UCSD-AML1 (cell line): ENCODE measurements around the gene PLEKHA6.
"Not testable (repeated sequence)": the region's sequence is repeated elsewhere in the genome, so short reads cannot be mapped to it uniquely, and the experiment has no call there.

ENCODE experiments used
- DNase-seq: peaks from one replicate; lab custom pipeline; 2025; ENCODE audit not compliant: unreplicated experiment; lab: John Stamatoyannopoulos, UW

The PLEKHA6 gene

DNA sequence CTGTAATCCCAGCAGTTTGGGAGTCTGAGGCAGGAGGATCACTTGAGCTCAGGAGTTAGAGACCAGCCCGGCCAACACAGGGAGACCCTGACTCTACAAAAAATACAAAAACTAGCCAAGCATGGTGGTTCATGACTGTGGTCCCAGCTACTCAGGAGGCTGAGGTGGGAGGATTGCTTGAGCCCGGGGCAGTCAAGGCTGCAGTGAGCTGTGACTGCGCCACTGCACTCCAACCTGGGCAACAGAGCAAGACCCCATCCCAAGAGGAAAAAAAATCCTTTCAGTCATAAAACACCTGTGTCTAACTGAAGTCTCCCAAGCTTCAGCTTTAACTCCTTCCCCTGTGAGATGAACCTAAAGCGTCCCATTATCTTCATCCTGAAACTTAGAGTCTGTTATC lies 112.9 kb downstream of the PLEKHA6 start:
- DNase-seq, result no peak

DNA sequence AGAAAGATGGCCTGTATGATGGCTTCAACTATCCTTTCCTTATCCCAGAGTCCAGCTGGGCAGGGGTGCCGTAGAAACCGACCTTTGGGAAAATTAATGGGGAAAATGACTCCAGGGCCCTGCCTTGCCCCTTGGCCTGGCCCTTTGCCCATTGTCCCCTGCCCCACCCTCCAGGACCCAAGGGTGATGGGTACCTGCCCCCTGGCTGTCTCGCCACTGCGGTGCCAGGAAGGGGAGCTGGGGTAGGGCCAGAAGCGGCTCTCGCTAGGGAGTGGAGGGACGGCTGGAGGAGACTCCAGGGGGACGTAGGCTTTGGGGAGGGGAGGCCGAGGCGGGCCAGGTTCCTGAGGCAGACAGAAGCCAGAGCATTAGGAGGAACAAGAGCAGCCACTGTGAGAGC lies 116.8 kb downstream of the PLEKHA6 start:
- no peak for DNase-seq

DNA sequence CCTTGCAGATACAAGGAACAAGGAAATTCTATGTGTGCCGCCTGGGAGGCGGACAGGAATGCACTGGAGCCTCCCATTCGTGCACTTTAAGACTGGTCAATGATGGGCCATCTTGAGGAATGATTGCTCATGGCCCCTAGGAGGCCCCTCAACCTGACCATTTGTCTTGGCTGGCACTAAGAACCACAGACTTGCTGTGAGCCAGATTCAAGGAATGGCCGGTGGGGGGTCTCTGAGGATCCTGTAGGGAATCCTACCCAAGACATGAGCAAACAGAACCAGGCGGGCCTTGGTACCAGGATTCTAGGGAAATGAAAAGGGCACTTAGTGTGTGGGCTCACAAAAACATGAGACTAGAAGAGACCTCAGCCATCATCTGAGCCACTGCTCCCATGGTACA lies 117.8 kb downstream of the PLEKHA6 start:
- no peak for DNase-seq

DNA sequence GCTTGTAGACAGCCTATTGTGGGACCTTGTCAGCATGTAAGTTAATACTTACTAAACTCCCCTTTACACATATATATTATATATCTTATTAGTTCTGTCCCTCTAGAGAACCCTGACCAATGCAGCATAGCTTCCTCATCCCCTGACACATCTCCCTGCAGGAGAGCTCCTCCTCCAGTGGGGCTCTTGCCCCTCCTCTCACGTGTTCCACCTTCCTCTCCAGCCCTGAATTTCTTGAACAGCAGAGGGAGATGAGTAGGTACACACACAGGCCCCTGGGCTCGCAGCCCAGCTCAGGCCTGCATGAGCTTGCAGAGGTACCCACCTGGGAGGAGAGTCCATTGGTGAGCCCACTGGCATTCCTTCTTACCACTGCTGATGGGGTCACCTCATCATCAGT lies 118.7 kb downstream of the PLEKHA6 start:
- DNase-seq, result no peak

DNA sequence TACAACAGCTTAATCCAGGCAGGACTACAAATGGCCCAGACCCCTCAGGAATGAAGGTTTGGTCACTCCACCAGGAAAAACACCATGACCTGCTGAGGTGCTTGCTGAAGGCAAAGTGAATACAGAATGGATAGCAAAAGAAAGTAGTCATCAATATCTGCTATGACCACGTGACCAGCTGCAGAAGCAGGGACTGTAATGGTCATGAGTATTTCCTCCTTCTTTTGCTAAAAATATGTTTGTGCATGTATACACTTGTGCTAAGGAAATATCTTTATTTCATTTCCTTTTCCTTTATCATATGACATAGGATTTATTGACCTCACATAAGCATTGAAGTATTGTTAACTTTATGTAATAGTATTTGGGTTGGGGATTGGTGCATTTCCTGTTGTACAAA lies 119.5 kb downstream of the PLEKHA6 start:
- DNase-seq, result no peak

DNA sequence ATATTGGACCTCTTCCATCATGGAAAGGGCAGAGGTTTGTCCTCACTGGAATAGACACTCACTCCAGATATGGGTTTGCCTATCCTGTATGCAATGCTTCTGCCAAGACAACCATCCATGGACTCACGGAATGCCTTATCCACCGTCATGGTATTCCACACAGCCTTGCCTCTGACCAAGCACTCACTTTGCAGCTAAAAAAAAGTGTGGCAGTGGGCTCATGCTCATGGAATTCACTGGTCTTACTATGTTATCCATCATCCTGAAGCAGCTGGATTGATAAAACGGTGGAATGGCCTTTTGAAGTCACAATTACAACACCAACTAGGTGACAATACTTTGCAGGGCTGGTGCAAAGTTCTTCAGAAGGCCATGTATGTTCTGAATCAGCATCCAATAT lies 120.3 kb downstream of the PLEKHA6 start:
- DNase-seq, result not testable (repeated sequence)

DNA sequence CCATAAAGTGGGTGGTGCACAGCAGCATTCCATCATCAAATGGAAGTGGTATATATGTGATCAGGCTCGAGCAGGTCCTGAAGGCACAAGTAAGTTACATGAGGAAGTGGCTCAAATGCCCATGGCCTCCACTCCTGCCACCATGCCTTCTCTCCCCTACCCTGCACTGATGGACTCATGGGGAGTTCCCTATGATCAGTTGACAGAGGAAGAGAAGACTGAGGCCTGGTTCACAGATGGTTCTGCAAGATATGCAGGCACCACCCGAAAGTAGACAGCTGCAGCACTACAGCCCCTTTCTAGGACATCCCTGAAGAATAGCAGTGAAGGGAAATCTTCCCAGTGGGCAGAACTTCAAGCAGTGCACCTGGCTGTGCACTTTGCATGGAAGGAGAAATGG lies 121.2 kb downstream of the PLEKHA6 start:
- DNase-seq, result not testable (repeated sequence)

DNA sequence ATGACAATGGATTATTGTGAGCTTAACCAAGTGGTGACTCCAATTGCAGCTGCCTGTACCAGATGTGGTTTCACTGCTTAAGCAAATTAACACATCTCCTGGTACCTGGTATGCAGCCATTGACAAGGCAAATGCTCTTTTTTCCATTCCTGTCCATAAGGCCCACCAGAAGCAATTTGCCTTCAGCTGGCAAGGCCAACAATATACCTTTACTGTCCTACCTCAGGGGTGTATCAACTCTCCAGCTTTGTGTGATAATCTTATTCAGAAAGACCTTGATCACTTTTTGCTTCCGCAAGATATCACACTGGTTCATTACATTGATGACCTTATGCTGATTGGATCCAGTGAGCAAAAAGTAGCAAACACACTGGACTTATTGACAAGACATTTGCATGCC lies 122.2 kb downstream of the PLEKHA6 start:
- not testable (repeated sequence) for DNase-seq

DNA sequence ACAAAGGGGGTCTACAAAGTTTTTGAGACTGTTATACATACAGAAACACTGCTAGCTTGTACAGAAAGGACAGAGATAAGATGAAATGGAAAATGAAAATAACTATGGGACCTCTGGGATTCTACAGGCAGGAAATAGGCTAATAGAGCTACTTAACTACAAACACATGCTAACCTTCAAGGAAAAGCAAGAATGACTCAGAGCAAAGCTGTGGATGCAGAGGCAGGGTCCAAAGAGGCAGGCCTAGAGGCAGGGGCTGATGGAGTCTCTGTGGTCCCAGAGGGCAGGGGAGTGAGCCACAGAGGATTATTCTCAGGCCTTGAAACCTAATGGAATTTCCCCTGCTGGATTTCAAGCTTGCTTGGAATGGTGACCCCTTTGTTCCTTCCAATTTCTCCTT lies 127.2 kb downstream of the PLEKHA6 start:
- DNase-seq, result no peak

DNA sequence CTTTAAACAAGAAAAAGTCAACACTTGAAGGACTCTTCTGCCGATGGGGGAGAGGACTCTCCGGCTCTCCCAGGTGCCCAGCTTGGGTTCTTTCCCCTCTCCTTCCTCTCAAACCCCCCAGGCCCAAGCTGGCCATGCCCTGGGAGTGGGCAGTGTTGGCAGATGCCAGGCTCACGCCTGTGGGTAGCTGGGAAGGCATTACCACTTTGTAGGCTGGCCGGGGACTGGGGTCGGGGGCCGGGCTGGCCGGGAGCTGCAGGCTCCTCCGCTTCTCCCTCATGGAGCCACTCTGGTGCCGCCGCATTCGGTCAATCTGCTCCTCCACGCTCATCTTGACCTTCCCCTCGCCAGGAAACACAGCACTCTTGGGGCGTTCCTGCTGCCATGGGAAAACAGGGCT lies 129.5 kb downstream of the PLEKHA6 start:
- no peak for DNase-seq

DNA sequence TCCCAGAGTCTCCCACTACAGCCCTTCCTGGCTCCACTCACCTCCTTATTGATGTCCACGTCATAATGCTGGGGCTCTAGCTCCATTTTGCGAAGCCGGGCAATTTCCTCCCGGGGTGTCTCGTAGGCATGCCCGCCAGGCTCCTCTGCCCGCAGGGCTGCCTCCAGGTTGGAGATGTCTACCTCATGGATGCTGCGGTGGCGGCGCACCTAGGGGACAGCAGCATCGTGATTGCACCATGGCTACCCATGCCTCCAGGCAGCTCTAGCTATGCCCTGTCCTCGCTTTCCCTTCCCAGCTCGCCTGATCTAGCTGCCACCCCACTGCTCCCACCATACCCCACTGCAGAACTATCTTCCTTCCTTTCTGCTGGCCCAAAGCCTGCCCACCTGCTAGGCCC lies 130.8 kb downstream of the PLEKHA6 start:
- DNase-seq, result no peak

DNA sequence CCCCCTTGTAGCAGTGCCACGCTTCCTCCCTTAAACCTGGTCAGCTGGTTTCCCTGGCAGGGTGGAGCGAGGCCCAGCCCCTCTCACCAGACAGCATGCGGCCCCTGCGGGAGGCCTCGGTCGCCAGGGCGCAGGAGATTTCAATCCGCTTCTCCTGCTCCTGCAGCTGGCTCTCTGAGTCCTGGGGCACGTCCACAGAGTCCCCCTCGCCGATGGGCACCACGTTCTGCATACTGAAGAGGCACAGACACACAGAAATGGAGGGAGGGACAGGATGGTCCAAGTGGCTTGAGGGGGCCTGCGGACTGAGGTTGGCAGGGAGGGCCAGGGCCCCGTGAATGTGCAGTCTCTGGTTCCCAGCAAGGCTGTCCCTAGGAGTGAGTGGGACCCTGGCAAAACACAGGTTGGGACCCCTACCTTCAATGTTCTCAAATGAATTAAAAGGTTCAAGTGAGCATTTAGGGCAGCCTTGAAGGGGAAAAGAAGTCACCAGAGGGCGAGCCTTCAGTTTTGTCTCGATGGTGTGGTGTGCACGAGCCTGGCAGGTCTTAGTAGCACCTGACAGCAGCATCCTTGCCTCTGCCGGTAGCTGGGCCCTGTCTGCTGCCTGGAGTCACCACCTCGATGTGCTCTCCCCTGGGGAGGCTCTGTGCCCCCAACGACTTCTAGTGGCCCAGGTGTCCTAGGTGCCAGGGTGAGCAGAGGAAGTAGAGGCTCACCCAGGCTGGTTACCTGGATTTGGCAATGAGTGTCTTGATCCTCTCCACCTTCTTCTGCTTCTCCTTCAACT lies 131.5 kb downstream of the PLEKHA6 start:
- no peak for DNase-seq

DNA sequence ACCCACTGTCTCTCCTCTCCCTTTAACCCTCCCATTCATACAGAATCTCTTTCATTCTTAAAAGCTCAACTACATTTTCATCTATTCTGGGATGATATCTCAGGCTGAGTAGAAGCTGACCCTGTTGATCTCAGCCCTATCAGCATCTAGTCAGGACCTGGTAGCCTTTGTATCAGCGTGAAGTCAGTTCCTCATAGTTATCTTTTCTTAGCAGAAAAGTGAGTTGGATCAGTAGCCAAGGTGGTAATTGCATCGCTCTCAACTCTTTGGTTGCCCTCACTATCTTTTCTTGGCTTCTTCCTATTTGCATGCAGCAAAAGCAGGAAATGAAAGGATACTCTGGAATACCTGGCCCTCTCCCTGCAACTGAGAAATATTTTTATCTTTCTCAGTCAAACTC lies 132.4 kb downstream of the PLEKHA6 start:
- DNase-seq, result no peak

DNA sequence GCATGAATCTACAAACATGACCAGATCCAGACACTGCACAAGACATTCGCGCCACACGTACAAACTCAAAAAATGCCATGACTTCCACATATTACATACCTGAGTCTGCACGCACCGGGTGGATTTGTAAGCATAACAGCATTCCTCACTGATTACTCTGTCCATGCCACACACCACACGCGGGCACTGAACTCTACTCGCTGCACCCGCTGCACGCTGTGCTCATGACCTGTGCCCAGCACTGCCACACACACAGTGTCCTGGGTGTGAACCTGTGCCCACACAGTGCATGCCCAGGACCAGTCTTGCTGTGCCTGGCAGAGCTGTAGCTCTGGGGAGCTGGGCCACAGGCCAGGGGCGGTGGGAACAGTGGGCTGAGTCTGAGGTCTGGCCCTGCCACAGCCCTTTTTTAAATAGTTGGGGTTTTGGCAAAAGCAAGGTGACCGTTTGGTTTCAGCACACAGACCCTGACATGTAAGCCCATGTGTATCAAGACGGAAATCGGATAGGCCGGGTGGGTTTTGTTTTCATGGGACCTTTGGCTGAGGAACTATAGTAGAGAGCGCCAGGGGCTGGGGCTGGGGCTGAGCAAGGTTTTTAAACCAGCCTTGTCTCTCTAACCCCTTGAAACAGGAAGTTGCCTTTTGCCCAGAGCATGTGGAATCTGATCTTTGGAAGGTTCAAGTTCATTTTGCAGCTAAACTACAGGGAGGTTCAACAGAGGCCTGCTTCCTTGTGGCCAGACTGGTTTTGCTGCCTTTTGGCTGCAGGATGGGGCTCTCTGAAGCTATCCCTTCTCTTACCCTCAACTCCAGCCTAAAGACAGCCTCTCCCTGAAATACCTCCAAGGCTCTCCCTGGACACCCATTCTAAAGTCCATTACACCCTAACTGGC lies 133.6 kb downstream of the PLEKHA6 start:
- no peak for DNase-seq

DNA sequence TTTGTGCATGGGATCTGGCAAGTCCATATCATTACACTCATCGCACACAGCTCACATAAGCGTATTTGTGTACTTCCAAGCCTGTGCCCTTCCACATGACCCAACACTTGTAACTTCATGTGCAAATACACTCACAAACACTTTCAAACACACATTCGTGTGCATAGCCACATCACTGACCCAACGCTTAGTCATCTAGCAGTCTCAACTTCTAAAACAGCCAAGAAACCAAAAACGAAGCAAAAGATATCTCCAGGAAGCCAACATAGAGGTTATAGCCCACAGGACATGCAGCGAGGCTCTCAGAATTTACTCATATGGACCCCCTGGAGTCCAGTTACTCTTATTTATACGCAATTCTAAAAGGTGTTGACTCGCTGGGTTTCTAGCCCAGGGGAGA lies 135.1 kb downstream of the PLEKHA6 start:
- no peak for DNase-seq

DNA sequence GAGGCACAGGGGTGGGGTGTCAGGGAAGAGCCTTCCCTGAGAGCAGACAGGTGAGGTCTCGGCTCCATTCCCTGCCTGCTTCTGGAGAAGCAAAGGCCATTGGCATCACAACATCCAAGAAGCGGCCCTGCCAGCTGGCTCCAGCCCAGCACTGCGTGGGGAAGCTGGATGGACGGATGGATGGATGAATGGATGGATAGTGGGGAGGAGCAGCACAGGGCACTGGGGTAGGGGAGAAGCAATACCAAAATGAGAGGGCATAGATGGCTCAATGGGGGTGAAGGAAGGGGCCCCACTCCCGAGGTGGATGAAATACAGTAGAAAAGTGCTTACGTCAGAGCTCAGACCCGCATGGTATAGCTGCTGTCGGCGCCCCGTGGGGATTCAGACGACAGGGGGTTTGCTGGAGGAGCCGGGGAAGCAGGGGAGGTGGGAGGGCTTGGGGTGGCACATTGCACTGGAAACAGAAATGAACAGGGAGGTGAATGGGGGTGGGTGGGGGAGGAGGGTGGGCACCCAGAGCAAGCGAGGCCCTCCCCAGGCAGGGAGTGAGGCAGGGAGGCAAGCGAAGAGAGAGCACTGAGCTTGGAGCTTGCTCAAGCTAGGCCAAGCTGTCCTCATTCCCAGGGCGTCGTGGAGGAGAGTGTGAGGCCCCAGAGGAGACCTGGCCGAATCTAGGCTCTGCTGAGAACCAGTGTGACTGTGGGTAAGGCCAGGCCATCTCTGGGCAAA lies 136.4 kb downstream of the PLEKHA6 start:
- no peak for DNase-seq

DNA sequence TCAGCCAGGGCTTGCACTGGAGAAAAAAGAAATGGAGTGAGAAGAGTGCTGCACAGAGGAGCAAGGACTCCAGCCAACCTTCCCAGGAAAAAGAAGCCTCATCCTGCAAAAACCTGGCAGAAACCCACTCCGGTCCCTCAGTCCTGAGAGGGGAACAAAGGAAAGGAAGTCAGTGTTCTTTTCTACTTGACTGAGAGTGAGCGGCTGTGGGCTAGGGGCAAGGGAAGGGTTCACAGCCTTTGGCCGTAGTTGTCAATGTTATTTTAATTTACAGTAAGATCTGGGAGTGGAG lies 137.0 kb downstream of the PLEKHA6 start:
- no peak for DNase-seq

DNA sequence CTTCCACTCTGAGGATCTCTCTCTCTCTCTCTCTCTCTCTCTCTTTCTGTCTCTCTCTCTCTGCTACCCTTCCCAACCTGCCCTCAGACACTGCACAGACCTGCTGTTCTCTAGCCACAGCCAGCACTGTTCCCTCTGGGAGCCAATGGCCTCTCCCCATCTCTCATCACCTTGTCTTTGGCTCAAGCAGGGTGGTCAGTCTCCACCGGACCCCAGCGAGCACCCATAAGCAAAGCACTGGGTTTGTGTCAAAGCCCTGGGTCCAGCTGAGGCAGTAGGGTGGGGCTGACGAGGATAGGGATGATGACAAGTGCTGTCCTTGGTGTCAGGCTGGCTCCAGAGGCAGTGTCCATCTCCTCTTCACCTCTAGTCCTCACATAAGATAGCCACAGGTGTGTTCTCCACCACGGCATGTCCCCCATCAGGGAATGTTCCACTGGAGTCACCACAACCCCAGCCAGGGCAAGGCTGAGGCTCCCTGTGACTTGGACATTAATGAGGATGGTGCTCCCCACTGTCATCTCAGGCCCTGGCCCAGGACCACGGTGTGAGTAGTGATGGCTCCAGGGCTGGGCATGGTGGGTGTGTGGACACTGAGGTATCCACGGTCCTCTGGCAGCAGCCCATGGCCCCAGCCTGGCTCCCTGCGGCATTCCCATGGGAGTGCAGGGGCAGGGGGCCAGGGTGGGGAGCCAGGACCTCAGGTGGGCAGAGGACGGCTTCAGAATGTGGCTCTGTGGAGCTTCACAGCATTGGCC lies 137.5 kb downstream of the PLEKHA6 start:
- DNase-seq, result no peak

DNA sequence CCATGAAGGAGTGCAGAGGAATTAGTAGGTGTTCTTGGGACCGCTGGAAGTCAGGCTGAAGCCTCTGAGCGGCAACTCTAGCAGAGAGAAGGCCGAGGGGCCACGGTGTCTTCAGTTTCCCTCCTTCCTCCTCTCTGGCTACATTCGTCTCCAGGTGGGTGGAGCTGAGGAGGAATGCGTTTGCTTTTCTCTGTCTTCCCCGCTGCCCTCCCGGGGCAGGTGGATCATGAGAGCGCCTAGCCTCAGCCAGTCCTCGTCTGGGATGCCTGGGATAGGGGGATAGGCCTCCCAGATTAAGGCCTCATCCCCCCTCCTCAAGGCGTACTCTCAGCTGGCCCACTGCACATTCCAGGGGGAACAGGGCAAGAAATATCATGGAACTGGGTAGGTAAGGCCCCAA lies 138.5 kb downstream of the PLEKHA6 start:
- DNase-seq, result no peak

DNA sequence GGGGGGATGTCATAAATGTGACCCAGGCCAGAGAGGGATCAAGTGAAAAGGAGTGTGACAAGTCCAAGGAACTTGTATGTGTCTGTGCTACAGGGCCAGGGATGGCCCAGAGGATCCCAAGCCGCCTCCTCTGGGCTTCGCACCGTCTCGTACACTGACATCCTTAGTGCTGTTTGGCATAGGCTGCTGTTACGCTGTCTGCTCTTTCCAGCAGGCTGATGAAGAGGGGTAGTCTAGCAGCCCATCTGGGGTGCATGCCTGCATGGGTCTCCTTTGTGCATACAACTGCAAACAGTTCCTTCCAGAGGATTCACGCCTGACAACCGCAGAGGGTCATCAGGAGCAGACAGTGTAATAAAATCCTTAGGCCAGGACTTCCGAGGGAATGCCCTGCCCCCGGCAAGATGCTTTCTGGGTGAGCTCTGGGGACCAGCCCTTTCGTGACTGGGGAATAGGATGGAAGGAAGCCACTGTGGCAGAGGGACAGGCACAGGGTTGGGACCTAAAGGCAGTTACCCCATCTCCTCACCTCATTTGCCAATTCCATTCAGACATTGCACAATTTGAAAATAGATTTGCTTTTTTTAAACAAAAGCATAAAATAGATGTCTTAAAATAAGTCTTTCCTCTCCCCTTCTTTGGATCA lies 139.6 kb downstream of the PLEKHA6 start:
- DNase-seq, result no peak

DNA sequence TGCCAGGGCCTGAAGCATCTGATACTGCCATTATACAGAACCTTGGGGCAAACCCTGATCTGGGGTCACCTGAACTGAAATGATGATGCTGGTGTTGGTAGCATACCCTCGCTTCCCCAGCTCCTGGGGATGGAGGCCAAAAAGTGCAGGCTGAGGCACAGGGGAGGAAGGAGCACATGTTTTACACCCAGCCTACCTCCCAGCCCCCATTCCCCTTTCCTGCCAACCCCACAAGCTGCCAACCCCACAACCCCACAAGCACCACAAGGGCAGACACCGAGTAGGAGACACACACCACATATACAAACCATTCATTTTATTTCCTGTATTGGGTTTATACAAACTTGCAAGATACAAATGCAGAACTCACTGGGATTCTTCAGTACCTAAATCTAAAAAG lies 141.2 kb downstream of the PLEKHA6 start:
- DNase-seq, result no peak
